ENCODE data around the gene FOXC2. TPM values are rescaled to one million over a fixed set of nuclear protein-coding genes. Genes with fewer than 3 reads are reported as not detected.

The FOXC2 gene
- polyA plus RNA-seq, 1 of the 3 experiments (the other 2 are of a cell fraction), result 1.3 TPM

DNA sequence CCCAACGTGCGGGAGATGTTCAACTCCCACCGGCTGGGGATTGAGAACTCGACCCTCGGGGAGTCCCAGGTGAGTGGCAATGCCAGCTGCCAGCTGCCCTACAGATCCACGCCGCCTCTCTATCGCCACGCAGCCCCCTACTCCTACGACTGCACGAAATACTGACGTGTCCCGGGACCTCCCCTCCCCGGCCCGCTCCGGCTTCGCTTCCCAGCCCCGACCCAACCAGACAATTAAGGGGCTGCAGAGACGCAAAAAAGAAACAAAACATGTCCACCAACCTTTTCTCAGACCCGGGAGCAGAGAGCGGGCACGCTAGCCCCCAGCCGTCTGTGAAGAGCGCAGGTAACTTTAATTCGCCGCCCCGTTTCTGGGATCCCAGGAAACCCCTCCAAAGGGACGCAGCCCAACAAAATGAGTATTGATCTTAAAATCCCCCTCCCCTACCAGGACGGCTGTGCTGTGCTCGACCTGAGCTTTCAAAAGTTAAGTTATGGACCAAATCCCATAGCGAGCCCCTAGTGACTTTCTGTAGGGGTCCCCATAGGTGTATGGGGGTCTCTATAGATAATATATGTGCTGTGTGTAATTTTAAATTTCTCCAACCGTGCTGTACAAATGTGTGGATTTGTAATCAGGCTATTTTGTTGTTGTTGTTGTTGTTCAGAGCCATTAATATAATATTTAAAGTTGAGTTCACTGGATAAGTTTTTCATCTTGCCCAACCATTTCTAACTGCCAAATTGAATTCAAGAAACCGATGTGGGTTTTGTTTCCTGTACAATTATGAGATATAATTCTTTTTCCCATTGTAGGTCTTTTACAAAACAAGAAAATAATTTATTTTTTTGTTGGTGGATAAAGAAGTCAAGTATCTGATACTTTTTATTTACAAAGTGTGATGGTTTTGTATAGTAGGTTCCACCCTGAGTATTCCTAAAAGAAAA, 2.3 kb downstream of the FOXC2 start (continued):
- TF ChIP-seq REST (IDR thresholded peaks at IDR 0.05; ENCODE audit: low read depth, low read length) (no peak), CHD2 (IDR thresholded peaks at IDR 0.05; ENCODE audit: low read length, partially characterized antibody) (no peak), RAD21 (IDR thresholded peaks at IDR 0.05; ENCODE audit: low read length) (no peak), MXI1 (IDR thresholded peaks at IDR 0.05; ENCODE audit: low read depth, low read length) (no peak), MEF2A (IDR thresholded peaks at IDR 0.05; ENCODE audit: borderline replicate concordance, low read depth) (no peak), RCOR1 (IDR thresholded peaks at IDR 0.05; ENCODE audit: low read length) (no peak)

- Histone ChIP-seq H3K4me2 (peak overlapping the region; percentile 77), H3K4me3 (ENCODE audit: low read depth in 2 of 2, low read length in 1 of 2) (peak overlapping the region in 1 of 2 experiments; percentile 93; a peak in 3 of 4 replicates), H3K36me3 (replicated peaks in 1 of 2; ENCODE audit: control insufficient read depth in 1 of 2, insufficient read depth in 2 of 2, low read length in 1 of 2) (peaks cover 0 to 21% of the 10 kb centered on the region in 2 experiments), H3K79me2 (ENCODE audit: insufficient read depth) (peaks cover 81% of the 10 kb centered on the region), H3K9me3 (no peaks in the 10 kb centered on the region), H3F3A (replicated peaks; ENCODE audit: insufficient read depth) (peaks cover 24% of the 10 kb centered on the region), H2AFZ (ENCODE audit: low read depth) (no peak overlapping the region), H3K27me3 (ENCODE audit: insufficient read depth) (peaks cover 8% of the 10 kb centered on the region; the same call in 1 of the 2 replicates), H4K20me1 (ENCODE audit: insufficient read depth) (peaks cover 16% of the 10 kb centered on the region; the same call in 1 of the 2 replicates), H3K9ac (peak overlapping the region; percentile 93), H3K9me2 (no peaks in the 10 kb centered on the region), H3K4me1 (ENCODE audit: control insufficient read depth in 1 of 2, insufficient read depth in 2 of 2, low read depth in 1 of 2, low read length in 1 of 2) (peaks cover 0 to 23% of the 10 kb centered on the region in 2 experiments; a peak in 1 of 4 replicates), H3K27ac (ENCODE audit: low read depth in 2 of 2, low read length in 1 of 2) (peak overlapping the region in 1 of 2 experiments; percentile 65; a peak in 2 of 4 replicates)
- WGBS (ENCODE audit: low lambda C conversion rate), result 30% methylated on average over 13 of the region's 13 CpGs
- DNase-seq, result no peak
- CTCF ChIA-PET, result interaction anchor here (0.7 to 1.7 kb wide), 3 partner anchors 12 to 709 kb away, joined by 4 to 5 read pairs (median 4); no protein-coding TSS in a partner anchor
- POLR2A ChIA-PET, result no interaction called here
- TF ChIP-seq NRF1 (IDR thresholded peaks at IDR 0.05; ENCODE audit: low read depth, low read length) (no peak), IRF3 (IDR thresholded peaks at IDR 0.05; ENCODE audit: low read depth, low read length) (no peak), YY1 (IDR thresholded peaks at IDR 0.05; ENCODE audit: low read depth) (no peak), RXRA (IDR thresholded peaks at IDR 0.05; ENCODE audit: borderline replicate concordance, low read depth) (no peak), RAD21 (IDR thresholded peaks at IDR 0.05; ENCODE audit: low read length) (no peak), PBX3 (IDR thresholded peaks at IDR 0.05) (no peak), FOSL2 (IDR thresholded peaks at IDR 0.05; ENCODE audit: borderline replicate concordance, low read depth) (no peak), ELF1 (IDR thresholded peaks at IDR 0.05) (no peak), MAX (IDR thresholded peaks at IDR 0.05; ENCODE audit: low read depth) (no peak), EP300 (IDR thresholded peaks at IDR 0.05; ENCODE audit: borderline replicate concordance in 1 of 2, low read depth in 1 of 2, low read length in 1 of 2) (no peak), FOXM1 (IDR thresholded peaks at IDR 0.05; ENCODE audit: low read depth) (no peak), REST (IDR thresholded peaks at IDR 0.05; ENCODE audit: low read depth, low read length) (no peak), GATA2 (CRISPR knock-in tag; IDR thresholded peaks at IDR 0.05) (no peak)
Measured at GRCh38 chr16:86569701-86570447, 3.2 kb downstream of the FOXC2 start.

Measured in SK-N-SH (cell line).